ENCODE measurements around the gene SCCPDH. TPM values are rescaled to one million over a fixed set of nuclear protein-coding genes. Genes with fewer than 3 reads are reported as not detected.

SCCPDH gene
- polyA plus RNA-seq, 1 of the 3 experiments (the other 2 are of a cell fraction) = 32.2 TPM

DNA sequence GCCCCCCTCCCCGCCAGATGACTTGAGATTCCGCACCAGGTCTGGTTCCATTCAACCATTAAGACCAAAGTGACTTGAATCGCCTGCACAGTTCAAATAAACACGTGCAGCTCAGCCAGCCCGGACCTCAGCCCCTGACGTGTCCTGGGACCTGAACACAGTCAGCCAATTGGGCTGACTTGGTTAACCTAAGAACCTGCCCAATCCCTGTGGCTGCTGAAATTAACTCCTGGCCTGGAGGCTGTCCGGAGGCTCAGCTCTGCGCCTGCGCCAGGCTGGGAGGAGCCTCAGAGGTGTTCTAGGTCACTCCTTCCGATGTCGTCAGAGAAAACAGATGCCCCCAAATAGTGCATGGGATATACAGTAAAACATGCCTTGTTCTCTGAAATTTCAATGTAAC is 73.4 kb downstream of the SCCPDH start:
- Histone ChIP-seq H2AFZ (ENCODE audit: low read depth) (no peak overlapping the region), H3K27me3 (ENCODE audit: insufficient read depth) (no peaks in the 10 kb centered on the region), H4K20me1 (ENCODE audit: insufficient read depth) (no peaks in the 10 kb centered on the region), H3K4me2 (no peak overlapping the region), H3K9ac (no peak overlapping the region), H3F3A (replicated peaks; ENCODE audit: insufficient read depth) (no peaks in the 10 kb centered on the region), H3K4me1 (ENCODE audit: control insufficient read depth in 1 of 2, insufficient read depth in 2 of 2, low read depth in 1 of 2, low read length in 1 of 2) (peaks cover 0 to 11% of the 10 kb centered on the region in 2 experiments; a peak in 2 of 4 replicates), H3K4me3 (ENCODE audit: low read depth in 2 of 2, low read length in 1 of 2) (no peak overlapping the region), H3K9me2 (no peaks in the 10 kb centered on the region), H3K79me2 (ENCODE audit: insufficient read depth) (no peaks in the 10 kb centered on the region), H3K9me3 (no peaks in the 10 kb centered on the region), H3K36me3 (replicated peaks in 1 of 2; ENCODE audit: control insufficient read depth in 1 of 2, insufficient read depth in 2 of 2, low read length in 1 of 2) (no peaks in the 10 kb centered on the region), H3K27ac (ENCODE audit: low read depth in 2 of 2, low read length in 1 of 2) (no peak overlapping the region)
- DNase-seq = no peak
- WGBS (ENCODE audit: low lambda C conversion rate) = 80% methylated on average over 8 of the region's 11 CpGs
- POLR2A ChIA-PET = no interaction called here
- TF ChIP-seq, protein P1, sequence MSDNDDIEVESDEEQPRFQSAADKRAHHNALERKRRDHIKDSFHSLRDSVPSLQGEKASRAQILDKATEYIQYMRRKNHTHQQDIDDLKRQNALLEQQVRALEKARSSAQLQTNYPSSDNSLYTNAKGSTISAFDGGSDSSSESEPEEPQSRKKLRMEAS (IDR thresholded peaks at IDR 0.05; ENCODE audit: low read depth) = no peak
- TF ChIP-seq YY1 (IDR thresholded peaks at IDR 0.05; ENCODE audit: low read depth) (no peak), MXI1 (IDR thresholded peaks at IDR 0.05; ENCODE audit: low read depth, low read length) (no peak), RCOR1 (IDR thresholded peaks at IDR 0.05; ENCODE audit: low read length) (no peak), RFX5 (IDR thresholded peaks at IDR 0.05; ENCODE audit: low read length) (no peak), JUND (IDR thresholded peaks at IDR 0.05) (no peak)
- TF ChIP-seq, protein P2, sequence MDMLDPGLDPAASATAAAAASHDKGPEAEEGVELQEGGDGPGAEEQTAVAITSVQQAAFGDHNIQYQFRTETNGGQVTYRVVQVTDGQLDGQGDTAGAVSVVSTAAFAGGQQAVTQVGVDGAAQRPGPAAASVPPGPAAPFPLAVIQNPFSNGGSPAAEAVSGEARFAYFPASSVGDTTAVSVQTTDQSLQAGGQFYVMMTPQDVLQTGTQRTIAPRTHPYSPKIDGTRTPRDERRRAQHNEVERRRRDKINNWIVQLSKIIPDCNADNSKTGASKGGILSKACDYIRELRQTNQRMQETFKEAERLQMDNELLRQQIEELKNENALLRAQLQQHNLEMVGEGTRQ (IDR thresholded peaks at IDR 0.05; ENCODE audit: borderline replicate concordance, low read depth, low read length) = no peak
- CTCF ChIA-PET = interaction anchor here (0.6 kb wide), 1 partner anchor 10 kb away, joined by 3 read pairs; no protein-coding TSS in a partner anchor

DNA sequence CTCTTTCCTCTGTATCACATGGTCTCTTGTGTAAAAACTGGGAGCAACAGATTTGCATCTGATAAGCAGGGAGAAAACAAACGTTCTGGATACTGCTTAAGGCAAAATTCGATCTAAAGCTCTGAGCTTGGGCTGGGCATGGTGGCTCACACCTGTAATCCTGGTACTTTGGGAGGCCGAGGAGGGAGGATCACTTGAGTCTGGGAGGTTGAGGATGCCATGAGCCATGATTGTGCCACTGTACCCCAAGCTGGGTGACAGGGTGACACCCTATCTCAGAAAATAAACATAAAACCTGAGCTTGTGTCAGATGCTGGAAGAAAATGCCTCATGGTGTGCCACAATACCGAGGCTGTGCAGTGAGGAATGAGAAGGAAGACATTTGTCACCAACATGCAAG is 73.9 kb downstream of the SCCPDH start:
- Histone ChIP-seq H3F3A (replicated peaks; ENCODE audit: insufficient read depth) (no peaks in the 10 kb centered on the region), H3K9me3 (no peaks in the 10 kb centered on the region), H4K20me1 (ENCODE audit: insufficient read depth) (no peaks in the 10 kb centered on the region), H3K79me2 (ENCODE audit: insufficient read depth) (no peaks in the 10 kb centered on the region), H3K27me3 (ENCODE audit: insufficient read depth) (no peaks in the 10 kb centered on the region), H3K9ac (no peak overlapping the region), H3K4me2 (no peak overlapping the region), H3K27ac (ENCODE audit: low read depth in 2 of 2, low read length in 1 of 2) (no peak overlapping the region), H3K9me2 (no peaks in the 10 kb centered on the region), H3K36me3 (replicated peaks in 1 of 2; ENCODE audit: control insufficient read depth in 1 of 2, insufficient read depth in 2 of 2, low read length in 1 of 2) (no peaks in the 10 kb centered on the region), H3K4me1 (ENCODE audit: control insufficient read depth in 1 of 2, insufficient read depth in 2 of 2, low read depth in 1 of 2, low read length in 1 of 2) (peaks cover 0 to 11% of the 10 kb centered on the region in 2 experiments; a peak in 2 of 4 replicates), H3K4me3 (ENCODE audit: low read depth in 2 of 2, low read length in 1 of 2) (no peak overlapping the region), H2AFZ (ENCODE audit: low read depth) (no peak overlapping the region)
- ChIA-PET POLR2A (no interaction called here), CTCF (no interaction called here)
- 52% methylated on average over 4 of the region's 4 CpGs for WGBS (ENCODE audit: low lambda C conversion rate)
- no peak for DNase-seq
- TF ChIP-seq FOXM1 (IDR thresholded peaks at IDR 0.05; ENCODE audit: low read depth) (no peak), RCOR1 (IDR thresholded peaks at IDR 0.05; ENCODE audit: low read length) (no peak), MXI1 (IDR thresholded peaks at IDR 0.05; ENCODE audit: low read depth, low read length) (no peak), GATA2 (CRISPR knock-in tag; IDR thresholded peaks at IDR 0.05) (no peak), YY1 (IDR thresholded peaks at IDR 0.05; ENCODE audit: low read depth) (no peak), RXRA (IDR thresholded peaks at IDR 0.05; ENCODE audit: borderline replicate concordance, low read depth) (no peak), ELF1 (IDR thresholded peaks at IDR 0.05) (no peak), FOSL2 (IDR thresholded peaks at IDR 0.05; ENCODE audit: borderline replicate concordance, low read depth) (no peak)
- TF ChIP-seq, protein P3, sequence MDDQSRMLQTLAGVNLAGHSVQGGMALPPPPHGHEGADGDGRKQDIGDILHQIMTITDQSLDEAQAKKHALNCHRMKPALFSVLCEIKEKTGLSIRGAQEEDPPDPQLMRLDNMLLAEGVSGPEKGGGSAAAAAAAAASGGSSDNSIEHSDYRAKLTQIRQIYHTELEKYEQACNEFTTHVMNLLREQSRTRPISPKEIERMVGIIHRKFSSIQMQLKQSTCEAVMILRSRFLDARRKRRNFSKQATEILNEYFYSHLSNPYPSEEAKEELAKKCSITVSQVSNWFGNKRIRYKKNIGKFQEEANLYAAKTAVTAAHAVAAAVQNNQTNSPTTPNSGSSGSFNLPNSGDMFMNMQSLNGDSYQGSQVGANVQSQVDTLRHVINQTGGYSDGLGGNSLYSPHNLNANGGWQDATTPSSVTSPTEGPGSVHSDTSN (IDR thresholded peaks at IDR 0.05) = no peak
- TF ChIP-seq, protein P2 (IDR thresholded peaks at IDR 0.05; ENCODE audit: borderline replicate concordance, low read depth, low read length) = no peak
- TF ChIP-seq, protein P4, sequence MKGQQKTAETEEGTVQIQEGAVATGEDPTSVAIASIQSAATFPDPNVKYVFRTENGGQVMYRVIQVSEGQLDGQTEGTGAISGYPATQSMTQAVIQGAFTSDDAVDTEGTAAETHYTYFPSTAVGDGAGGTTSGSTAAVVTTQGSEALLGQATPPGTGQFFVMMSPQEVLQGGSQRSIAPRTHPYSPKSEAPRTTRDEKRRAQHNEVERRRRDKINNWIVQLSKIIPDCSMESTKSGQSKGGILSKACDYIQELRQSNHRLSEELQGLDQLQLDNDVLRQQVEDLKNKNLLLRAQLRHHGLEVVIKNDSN (IDR thresholded peaks at IDR 0.05; ENCODE audit: borderline replicate concordance, low read depth) = no peak
